NCI-H2107 treated with DMSO at 0.1 percent for 48 hours (cell line): ENCODE results near the gene BCL2L13.
"Not testable (repeated sequence)": the region's sequence is repeated elsewhere in the genome, so short reads cannot be mapped to it uniquely, and the experiment has no call there.

Experiments
- DNase-seq: peaks from one replicate; lab custom pipeline; 2025; ENCODE audit not compliant: unreplicated experiment; lab: John Stamatoyannopoulos, UW

Gene BCL2L13

DNA sequence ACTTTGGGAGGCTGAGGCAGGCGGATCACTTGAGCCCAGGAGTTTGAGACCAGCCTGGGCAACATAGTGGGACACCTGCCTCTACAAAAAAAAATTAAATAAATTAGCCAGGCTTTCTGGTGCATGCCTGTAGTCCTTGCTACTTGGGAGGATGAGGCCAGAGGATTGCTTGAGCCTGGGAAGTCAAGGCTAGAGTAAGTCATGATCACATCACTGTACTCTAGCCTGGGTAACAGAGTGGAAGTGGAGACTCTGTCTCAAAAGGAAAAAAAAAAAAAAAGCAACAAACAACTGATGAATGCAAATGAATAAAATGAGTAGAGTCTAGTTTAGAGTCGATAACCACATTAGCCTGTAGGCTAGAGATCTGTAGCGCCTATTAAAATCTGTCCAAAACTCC is 3.9 kb upstream of the BCL2L13 start:
- no peak for DNase-seq

DNA sequence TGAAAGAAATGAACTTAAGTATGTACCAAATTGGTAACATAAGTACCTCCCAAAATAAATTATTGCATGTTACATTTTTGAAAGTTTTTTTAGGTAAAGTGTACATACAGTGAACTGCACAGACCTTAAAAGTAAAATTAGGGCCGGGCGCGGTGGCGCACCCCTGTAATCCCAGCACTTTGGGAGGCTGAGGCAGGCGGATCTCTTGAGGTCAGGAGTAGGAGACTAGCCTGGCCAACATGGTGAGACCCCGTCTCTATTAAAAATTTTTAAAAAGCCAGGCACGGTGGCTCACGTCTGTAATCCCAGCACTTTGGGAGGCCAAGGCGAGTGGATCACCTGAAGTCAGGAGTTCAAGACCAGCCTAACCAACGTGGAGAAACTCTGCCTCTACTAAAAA is 1.7 kb upstream of the BCL2L13 start:
- not testable (repeated sequence) for DNase-seq

DNA sequence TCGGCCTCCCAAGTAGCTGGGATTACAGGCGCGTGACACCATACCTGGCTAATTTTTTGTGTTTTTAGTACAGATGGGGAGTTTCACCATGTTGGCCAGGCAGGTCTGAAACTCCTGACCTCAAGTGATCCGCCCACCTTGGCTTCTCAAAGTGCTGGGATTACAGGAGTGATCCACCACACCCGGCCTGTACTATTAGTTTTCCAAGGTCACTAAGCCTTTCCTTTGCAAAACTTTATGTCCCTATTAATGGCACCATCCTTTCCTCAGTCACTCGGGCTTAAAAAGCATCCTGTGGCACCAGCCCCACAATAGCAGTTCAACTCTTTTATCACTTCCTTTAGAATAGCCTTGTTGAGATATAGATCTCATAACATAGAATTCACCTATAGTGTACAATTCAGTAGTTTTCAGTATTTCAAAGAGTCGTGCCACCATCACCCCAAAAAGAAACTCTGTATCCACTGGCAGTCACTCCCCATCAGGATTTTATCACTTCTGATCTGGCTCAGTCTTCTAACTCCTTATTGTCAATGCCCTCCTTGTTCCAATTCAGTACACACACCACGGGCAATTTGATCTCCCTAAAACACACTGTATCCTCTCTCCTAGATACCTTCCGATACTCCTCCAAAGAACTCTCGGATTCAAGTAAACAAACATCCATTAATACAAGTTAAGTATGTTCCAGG is 921 bp upstream of the BCL2L13 start:
- peak; percentile 5 for DNase-seq

DNA sequence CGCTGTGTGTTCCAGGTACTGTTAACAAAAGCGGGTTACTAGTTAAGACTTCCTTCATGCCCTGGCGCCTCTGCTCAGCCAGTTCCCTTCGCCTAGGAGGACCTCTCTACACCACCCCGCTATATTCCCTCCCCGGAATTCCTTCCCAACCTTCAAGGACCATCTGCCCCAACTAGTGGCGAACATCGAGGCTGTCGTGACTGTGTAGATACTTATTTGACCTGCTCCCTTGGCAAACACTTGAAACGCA is 450 bp upstream of the BCL2L13 start:
- no peak for DNase-seq

DNA sequence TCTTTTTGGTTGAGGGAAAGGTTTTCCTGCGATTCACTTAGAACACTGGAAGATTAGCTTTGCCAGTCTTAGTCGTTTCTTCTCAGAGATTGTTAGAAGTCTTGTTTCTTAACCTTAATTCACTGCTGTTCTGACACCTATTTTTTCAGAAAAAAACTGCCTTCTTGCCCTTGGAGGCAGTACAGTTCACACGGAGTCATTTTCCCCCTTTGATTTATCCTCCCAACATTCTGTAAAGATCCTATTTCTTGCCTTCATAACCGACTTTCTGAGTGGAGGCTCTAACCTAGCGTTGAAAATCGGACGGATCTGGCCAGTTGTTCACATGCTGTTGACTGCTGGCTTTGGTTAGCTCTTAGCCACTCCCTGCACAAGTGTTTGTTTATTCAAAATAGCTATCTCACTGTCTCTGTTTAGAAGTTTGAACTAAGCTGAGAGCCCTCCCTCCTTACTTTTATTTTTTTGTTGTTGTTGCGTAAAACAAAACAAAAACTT is 737 bp downstream of the BCL2L13 start:
- DNase-seq, result peak; percentile 19

DNA sequence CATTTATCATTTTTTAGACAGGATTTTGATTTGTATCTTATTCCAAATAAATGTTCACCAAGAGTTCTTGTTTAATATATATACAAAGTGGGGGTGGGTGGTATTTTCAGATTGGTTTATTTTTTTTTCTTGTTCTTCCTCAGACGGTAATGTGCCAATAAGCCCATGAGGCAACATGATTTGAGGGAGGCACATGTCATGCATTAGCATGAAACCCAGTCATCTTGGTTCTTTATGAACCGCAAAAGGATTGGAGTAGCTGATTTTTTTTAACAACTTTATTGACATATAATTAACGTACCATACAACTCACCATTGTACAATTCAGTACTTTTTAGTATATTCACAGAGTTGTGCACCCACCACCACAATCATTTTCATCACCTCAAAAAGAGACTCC is 2.7 kb downstream of the BCL2L13 start:
- no peak for DNase-seq

DNA sequence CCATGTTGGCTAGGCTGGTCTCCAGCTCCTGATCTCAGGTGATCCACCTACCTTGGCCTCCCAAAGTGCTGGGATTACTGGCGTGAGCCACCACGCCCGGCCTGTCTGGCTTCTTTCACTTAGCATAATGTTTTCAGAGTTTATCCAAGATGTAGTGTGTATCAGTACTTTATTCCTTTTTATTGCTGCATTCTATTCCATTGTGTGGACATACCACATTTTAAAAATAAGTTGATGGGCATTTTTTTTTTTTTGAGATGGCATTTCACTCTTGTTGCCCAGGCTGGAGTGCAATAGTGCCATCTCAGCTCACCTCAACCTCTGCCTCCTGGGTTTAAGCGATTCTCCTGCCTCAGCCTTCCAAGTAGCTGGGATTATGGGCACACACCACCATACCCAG is 3.8 kb downstream of the BCL2L13 start:
- DNase-seq, result not testable (repeated sequence)

DNA sequence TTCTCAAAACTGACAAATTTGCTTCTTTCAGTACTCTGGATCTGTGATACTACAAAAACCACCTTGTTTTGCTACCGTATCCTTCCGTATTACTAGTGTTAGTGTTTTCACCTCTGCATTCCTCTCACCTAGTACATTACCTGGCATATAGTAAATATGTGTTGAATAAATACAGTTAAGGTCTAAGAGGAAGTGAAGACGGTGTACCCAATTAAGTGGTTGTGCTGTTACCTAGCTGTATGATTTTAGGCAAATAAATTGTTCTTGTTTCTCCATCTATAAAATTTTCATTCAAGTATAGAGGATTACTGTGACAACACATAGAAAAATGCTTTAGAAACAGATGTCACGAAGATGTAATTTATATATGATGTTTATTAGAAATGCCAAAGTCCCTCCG is 8.9 kb downstream of the BCL2L13 start:
- no peak for DNase-seq

DNA sequence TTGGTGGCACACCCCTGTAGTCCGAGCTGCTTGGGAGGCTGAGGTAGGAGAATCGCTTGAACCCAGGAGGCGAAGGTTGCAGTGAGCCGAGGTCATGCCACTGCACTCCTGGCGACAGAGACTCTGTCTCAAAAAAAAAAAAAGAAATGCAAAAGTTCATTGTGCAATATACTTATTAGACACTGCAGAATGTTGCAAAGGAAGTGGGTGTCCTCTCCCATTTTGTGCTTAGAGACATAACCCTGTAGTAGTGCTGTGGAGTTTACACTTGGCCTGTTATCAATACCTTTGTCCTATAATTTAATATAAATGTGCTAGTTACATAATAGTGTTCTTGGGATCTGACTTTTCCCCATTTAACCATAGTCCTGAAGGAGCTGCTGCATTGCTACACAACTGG is 9.4 kb downstream of the BCL2L13 start:
- DNase-seq, result no peak

DNA sequence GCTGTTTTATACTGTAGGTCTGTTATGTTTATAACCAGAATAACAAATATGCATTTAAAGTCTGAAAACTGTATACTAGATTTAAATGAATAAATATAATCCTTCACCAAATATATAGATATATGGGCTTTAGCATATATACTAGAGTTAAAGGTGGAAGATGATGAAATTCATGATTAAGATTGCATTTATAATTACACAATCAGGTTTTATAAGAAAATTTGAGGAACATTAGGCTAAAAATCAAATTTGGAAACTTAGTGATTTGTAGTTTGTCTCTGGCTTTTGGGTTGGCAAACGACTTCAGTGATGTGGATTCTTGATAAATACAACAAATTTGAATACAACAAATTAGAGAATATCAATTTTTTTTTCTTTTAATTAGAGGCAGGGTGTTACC is 10.0 kb downstream of the BCL2L13 start:
- no peak for DNase-seq

DNA sequence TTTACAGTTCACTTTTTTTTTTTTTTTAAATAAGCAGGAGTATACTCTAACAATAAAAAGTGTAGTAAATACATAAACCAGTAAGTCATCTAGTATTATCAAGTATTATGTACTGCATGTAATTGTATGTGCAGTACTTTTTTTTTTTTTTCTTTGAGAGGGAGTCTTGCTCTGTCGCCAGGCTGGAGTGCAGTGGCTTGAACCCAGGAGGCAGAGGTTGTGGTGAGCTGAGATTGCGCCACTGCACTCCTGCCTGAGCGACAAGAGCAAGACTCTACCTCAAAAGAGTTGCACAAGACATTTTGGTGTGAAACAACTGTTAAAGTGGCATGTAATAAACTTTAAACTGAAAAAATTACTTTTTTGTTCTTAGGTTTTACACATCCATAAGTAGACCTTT is 16.7 kb downstream of the BCL2L13 start:
- DNase-seq, result no peak

DNA sequence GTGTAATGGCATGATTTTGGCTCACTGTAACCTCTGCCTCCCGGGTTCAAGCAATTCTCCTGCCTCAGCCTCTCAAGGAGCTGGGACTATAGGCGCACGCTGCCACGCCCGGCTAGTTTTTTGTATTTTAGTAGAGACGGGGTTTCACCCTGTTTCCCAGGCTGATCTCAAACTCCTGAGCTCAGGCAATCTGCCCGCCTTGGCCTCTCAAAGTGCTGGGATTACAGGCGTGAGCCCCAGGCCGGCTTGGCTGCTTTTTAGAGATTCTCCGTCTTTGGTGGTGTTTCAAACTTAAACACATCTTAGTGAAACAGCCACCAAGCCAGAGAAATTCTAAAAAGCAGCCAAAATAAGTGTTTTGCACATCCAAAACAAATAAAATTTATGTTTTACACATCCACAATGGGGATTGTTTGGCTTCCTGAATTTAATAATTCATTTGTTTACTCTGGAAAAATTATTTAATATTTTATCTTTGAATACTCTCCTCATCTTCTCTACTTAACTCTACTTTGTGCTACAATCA is 18.4 kb downstream of the BCL2L13 start:
- DNase-seq, result no peak

DNA sequence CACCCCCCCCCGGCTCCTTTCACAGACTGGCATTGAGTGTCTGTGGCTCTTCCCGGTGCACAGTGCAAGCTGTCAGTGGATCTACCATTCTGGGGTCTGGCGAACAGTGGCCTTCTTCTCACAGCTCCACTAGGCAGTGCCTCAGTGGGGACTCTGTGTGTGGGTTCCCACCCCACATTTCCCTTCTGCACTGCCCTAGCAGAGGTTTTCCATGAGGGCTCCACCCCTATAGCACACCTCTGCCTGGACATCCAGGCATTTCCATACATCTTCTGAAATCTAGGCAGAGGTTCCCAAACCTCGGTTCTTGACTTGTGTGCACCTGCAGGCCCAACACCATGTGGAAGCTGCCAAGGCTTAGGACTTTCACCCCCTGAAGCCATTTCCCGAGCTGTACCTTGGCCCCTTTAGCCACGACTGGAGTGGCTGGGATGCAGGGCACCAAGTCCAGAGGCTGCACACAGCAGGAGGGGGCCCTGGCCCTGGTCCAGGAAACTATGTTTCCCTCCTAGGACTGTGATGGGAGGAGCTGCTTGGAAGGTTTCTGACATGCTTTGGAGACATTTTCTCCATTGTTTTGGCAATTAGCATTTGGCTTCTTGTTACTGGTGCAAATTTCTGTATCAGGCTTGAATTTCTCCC is 26.0 kb downstream of the BCL2L13 start:
- no peak for DNase-seq

DNA sequence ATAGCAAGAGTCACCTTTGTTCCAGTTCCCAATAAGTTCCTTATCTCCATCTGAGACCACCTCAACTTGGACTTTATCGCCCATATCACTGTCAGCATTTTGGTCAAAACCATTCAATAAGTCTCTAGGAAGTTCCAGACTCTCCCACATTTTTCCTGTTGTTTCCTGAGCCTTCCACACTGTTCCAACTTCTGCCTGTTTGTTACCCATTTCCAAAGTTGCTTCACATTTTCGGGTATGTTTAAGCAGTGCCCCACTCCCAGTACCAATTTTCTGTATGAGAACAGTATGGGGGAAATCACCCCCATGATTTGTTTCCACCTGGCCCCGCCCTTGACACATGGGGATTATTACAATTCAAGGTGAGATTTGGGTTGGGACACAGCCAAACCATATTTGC is 26.7 kb downstream of the BCL2L13 start:
- no peak for DNase-seq

DNA sequence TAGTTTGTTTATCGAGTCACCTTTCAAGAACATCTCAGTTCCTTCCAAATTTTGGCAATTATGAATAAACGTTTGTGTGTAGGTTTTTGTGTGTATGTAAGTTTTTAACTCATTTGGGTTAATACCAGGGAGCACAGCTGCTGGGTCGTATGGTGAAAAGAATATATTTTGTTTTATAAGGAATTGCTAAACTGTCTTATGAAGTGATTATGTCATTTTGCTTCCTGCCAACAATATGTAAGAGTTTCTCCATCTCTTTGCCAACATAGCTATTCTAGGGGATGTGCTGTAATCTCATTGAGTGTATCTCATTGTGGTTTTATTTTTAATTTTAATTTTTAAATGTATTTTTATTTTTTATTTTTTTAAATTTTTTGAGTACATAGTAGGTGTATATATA is 27.3 kb downstream of the BCL2L13 start:
- no peak for DNase-seq

DNA sequence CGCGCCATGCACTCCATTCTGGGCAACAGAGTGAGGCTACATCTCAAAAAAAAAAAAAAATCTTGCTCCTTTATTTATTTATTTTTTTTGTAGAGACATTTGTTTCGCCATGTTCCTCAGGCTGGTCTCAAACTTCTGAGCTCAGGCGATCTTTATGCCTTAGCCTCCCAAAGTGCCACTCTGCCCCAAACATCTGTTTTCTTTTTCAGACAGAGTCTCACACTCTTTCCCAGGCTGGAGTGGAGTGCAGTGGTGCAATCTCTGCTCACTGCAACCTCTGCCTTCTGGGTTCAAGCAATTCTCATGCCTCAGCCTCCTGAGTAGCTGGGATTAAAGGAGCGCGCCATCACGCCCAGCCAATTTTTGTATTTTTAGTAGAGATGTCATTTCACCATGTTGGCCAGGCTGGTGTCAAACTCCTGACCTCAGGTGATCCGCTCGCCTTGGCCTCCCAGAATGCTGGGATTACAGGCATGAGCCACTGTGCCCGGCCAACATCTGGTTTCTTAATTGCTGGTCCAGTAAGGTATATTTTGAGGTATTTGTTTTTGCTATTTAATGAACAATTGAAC is 33.0 kb downstream of the BCL2L13 start:
- not testable (repeated sequence) for DNase-seq

DNA sequence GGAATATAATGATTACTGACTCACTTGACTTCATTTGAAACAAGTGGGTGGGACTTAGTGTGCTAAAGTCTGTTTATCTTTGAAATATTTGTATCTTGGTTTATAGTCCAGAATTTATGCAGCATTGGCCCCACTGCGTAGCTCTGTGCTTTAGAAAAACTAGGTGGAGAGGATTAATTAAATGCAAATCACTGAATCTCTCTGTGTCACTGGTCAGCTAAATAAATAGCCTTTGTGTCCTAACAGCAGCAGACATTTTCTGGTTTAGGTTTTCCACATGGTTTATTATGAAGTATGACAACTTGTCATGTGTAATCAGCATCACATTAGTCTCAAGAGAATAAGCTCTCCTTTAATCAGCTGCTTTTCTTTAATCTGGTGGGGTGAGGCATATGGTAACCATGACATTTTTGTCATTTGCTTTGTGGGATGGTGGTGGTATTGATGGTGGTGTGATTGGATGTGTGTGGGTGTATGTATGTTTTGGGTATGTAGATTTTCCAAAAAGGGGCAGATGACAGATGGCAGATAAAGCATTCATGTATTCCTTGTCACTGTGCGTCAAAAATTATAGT is 33.9 kb downstream of the BCL2L13 start:
- DNase-seq, result no peak

DNA sequence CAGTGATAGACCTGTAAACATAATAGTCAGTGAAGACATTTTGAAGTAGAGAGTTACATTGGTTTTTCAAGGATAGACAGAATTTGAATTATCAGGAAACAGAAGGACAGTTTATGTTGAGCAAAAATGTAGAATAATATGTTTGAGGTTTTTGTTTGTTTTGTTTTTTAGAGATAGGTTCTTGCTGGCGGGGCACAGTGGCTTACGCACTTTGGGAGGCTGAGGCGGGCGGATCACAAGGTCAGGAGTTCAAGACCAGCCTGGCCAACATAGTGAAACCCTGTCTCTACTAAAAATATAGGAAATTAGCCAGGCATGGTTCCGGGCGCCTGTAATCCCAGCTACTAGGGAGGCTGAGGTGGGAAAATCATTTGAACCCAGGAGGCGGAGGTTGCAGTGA is 35.6 kb downstream of the BCL2L13 start:
- no peak for DNase-seq

DNA sequence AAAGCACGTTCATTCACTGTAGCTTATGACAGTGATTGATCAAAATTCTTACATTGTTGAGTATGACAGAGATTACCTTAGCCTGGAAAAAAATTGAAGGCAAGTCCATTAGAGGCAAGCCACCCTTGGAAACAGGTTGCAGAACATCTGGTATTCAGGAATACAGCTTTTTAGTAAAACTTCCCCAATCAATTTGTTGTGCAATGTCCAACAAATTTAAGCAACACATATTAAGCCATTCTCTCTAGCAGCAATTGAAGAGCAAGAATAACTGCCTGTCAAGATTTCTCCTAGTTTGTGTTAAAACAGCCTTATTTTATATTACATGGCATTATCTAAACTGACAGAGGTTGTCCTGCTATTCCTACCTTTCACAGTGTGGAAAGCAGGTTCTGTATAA is 37.0 kb downstream of the BCL2L13 start:
- DNase-seq, result no peak

DNA sequence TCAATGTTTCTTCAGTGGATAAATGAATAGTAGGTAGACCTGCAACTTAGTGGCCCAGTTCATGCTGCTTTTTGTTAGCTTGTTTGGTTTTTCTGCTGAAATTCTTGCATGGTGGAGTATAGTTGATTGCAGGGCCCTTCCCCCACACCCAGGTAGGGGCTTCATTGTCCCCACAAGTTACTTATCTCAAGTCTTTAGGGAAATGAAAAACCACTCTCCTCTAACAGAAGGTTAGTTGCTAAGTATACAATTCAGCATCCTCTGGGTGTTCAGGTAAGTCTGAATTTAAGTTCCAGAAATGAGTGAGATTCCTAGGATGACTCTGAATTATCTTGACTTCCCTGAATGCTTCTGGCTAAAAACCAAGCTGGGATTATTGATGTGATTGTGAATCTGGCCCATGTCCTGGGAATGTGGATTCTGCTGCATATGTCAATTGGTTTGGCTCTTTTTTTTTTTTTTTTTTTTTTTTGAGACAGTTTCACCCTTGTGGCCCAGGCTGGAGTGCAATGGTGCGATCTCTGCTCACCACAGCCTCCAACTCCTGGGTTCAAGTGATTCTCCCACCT is 40.3 kb downstream of the BCL2L13 start:
- DNase-seq, result no peak

DNA sequence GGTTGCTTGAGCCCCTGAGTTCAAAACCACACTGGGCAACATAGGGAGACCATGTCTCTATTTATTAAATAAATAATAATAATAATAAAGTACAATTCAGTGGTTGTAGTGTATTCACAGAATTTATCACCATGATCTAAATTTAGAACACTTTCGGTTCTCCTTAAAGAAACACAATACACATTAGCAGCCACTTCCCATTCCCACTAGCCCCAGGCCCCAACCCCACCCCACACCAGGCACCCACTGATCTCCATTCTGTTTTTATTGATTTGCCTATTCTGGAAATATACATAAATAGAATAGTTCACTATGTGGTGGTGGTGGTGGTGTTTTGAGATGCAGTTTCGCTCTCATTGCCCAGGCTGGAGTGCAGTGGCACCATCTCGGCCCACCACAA is 45.7 kb downstream of the BCL2L13 start:
- no peak for DNase-seq

DNA sequence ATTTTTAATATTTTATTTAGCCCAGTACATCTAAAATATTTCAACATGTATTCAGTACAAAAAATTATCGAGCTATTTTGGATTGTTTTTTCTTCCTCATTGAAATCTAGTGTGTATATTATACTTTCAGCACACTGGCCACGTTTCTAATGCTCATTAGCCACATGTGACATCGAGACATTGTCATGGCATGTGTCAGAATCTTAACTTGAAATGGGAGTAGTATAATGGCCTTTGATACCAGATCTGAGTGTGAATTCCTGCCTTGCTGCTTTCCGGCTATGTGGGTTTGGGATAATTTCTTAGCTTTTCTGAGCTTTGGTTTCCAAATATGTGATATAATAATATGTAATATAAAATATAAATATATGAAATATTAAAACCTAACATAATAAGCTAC is 54.3 kb downstream of the BCL2L13 start:
- DNase-seq, result no peak
